GM19240 (cell line): Measurements from ENCODE around the gene RGS3.
"Not testable (repeated sequence)": the region's sequence is repeated elsewhere in the genome, so short reads cannot be mapped to it uniquely, and the experiment has no call there.

Experiments
- DNase-seq: peaks from one replicate; pipeline ENCODE4 v3.0.0; 2011; ENCODE audit warnings: low spot score; ENCODE audit not compliant: insufficient read length

Gene RGS3

GRCh38 chr9:113486327-113486726 lies 22.8 kb downstream of the RGS3 start:
- no peak for DNase-seq

- no peak for DNase-seq
Observed at GRCh38 chr9:113488071-113488470, 24.5 kb downstream of the RGS3 start.

DNA sequence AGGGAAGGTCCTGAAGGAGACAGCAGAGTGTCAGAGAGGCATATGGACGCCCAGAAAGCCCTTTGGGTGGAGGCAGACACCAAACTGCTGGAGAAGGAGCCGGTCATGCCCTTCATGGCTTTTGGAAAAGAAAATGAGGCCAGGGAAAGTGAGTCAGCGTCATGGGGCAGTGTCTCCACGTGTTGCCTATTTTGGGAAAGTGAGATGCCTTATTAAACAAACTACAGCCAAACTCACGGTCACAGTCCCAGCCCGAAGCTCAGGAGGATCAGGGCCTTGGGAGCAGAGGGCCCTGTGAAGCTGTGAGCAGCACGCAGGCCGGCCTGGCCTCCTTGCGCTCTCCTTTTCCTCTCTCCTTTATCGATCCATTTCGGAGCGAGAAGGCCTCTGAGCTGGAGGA lies 25.0 kb downstream of the RGS3 start:
- DNase-seq: no peak

DNA sequence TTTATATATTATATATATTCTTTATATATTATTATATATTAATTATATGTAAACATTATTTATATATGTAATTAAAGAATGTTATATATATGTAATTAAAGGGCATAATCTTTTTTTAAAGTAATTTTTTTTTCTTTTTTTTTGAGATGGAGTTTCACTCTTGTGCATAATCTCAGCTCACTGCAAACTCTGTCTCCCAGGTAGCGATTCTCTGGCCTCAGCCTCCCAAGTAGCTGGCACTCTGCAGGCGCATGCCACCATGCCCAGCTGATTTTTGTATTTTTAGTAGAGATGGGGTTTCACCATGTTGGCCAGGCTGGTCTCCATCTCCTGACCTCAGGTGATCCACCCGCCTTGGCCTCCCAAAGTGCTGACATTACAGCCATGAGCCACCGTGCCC lies 27.6 kb downstream of the RGS3 start:
- DNase-seq: not testable (repeated sequence)

GRCh38 chr9:113492343-113493202 lies 29.0 kb downstream of the RGS3 start:
- no peak for DNase-seq

DNA sequence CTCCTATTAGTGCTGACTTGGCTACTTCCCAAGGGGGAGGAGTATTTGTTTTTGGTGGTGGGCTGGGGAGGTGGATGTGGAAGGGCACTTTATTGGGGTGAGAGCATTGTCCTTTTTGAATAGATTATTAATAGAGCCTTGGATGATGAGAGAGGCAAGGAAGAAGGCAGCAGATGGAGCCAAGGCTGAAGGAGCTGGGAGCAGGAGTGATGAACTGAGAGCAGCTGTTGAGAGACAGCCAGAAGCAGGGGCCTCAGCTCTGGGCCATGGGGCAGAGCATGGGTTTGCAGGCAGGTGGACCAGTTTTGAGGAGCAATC lies 29.6 kb downstream of the RGS3 start:
- no peak for DNase-seq

- no peak for DNase-seq
Observed at GRCh38 chr9:113495526-113495925, 32.0 kb downstream of the RGS3 start.

DNA sequence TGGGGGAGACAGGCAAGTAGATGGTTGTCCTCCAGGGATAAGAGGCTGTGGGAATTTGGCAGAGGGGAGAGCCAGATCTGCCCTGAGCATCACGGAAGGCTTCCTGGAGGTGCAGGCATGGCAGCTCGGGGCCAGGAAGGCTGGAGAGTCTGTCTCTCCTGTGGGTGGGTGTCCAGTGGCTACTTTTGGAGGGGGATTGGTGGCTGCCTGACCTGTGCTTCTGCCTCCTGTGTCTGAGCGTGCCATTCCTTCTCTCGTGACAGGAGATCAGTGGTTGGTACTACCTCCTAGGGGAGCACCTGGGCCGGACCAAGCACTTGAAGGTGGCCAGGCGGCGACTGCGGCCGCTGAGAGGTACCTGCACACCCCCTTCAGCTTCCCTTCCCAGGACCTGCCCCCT lies 33.5 kb downstream of the RGS3 start:
- no peak for DNase-seq

- no peak for DNase-seq
Observed at GRCh38 chr9:113499153-113499875, 35.8 kb downstream of the RGS3 start.

GRCh38 chr9:113499876-113500497 lies 36.5 kb downstream of the RGS3 start:
- no peak for DNase-seq

DNA sequence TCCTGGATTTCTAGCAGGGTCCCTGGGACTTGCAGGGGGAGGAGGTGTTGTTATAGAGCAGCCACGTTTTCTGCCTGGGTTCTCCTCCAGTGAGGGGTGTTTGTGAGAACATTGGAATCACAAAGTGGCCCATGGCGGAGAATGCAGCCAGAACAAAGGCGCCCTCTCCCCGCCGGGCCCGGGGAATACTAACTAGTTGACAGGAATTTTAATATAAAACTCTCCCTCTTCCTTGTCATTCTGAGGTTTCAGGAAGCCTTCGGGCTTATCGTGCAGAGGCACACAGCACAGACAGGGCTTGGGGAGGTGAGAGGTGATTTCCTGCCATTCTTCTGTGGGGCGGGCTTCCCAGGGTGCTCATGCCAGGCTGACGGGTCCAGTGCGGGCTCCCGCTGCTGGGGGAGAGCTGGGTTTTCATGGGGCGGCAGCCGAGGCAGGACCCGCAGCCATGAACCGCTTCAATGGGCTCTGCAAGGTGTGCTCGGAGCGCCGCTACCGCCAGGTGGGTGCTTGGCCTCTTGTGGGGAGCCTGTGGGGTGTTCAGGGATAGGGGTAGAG lies 37.7 kb downstream of the RGS3 start:
- DNase-seq: no peak

GRCh38 chr9:113501852-113502251 lies 38.3 kb downstream of the RGS3 start:
- DNase-seq: no peak

DNA sequence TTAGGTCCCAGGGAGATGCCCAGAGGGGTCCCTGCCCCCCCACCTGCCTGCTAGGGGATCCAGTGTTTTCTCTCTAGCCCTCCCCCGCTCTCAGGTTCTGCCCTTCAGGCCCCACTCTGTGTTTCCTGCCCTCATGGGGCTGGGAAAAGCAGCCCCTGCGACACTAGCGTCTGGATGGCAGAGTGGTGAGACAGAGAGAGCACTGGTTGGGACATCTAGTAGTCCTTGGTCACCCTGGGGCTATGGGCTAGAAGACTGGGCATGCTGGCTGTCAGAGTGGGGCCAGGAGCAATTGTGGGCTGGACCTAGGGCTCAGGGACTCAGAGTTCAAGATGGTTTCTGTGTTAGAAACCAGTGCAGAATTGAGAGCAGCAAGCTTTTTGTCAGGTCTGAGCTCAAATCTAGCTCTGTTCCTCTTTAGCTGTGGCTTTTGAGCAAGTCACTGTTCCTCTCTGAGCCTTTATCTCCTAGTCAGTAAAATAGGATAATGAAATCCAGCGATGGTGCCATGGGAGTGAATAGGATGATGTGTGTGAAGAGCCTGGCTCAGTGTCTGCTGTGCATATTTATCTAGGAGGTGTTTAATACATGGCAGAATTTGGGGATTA lies 39.0 kb downstream of the RGS3 start:
- no peak for DNase-seq

GRCh38 chr9:113503131-113503541 lies 39.6 kb downstream of the RGS3 start:
- DNase-seq: no peak

DNA sequence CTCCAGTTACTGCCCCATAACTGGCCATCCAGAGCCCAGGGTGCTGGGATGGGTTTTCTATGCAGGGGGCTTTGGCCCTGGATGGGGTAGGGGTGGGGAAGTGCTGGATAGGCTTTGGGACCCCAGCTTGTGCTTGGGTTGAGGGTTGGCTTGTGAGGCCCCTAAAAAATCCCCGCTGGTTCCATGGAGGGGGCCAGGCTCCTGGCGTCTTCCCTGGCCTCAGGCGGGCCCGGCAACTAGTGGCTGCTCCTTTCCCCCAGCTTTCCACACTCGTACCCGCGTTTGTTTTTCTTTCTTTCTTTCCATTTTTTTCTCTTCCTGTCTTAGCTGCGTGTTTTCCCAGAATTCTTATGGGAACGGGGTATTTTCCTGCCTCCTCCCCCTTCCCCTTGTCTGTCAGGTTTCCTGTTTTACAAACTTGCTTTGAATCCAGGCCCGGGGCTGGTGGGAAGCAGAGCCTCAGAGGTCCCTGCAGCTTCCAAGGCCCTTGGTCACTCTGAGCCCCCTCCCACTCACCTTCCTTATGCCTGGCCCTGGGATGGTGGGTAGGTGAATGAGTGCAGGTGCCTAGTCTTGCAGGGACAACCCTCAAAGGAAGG lies 40.2 kb downstream of the RGS3 start:
- no peak for DNase-seq

DNA sequence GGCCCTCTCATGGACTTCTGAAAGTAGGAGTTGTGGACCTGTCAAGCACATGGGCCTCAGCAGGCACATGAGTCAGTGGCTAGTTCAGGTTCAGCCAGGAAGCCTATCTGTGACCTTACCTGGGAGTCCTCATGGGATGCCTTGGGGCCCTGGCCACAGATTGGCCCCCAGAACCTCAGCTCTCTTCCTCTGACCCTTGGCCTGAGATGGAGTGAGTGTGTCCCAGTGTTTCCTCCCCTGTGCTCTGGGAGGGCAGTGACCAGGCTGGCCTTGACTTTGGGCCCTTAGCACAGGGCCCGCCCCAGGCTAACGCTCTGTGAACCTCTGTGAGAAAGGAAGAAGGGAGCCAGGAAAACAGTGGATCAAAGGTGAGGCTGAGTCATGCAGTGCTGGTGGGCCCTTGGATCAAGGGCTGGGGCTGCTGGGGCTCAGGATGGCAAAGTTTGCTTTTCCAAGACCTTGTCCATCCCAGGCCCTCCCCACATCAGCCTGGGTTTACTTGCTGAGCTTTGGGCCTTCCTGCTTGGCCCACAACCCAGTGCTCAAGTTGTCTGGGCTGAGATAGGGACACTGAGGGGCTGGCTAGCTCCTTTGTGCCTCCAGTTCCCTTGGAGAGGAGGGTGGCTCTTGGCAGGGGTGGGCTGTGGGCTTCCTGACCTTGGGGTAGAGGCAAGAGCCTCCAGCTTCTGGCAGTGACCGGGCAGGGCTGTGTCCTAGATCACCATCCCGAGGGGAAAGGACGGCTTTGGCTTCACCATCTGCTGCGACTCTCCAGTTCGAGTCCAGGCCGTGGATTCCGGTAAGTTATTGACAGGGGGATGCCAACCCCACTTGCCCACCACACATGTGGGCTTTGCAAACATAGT lies 41.4 kb downstream of the RGS3 start:
- DNase-seq: no peak

DNA sequence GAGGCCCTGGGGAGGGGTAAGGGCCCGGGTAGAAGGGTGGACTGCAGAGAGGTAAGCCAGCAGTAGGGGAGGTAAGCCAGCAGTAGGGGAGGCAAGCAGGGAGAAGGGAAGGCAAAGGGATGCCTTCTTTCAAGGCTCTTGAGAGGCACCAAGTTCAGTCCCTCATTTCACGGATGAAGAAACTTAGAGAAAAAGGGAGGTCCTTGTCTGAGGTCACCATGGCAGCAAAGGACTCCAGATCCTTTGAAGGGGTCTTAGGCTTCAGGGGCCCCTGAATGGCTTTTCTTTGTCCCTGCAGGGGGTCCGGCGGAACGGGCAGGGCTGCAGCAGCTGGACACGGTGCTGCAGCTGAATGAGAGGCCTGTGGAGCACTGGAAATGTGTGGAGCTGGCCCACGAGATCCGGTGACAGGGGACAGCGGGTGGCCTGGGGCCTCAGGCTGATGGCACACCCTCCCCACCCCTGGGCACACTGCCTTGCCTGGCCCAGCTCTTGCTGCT lies 42.6 kb downstream of the RGS3 start:
- no peak for DNase-seq

DNA sequence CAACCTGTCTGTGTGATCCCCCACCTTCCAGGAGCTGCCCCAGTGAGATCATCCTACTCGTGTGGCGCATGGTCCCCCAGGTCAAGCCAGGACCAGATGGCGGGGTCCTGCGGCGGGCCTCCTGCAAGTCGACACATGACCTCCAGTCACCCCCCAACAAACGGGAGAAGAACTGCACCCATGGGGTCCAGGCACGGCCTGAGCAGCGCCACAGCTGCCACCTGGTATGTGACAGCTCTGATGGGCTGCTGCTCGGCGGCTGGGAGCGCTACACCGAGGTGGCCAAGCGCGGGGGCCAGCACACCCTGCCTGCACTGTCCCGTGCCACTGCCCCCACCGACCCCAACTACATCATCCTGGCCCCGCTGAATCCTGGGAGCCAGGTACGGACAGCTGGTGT lies 43.7 kb downstream of the RGS3 start:
- DNase-seq: no peak

- DNase-seq: no peak
Observed at GRCh38 chr9:113508111-113508749, 44.7 kb downstream of the RGS3 start.

DNA sequence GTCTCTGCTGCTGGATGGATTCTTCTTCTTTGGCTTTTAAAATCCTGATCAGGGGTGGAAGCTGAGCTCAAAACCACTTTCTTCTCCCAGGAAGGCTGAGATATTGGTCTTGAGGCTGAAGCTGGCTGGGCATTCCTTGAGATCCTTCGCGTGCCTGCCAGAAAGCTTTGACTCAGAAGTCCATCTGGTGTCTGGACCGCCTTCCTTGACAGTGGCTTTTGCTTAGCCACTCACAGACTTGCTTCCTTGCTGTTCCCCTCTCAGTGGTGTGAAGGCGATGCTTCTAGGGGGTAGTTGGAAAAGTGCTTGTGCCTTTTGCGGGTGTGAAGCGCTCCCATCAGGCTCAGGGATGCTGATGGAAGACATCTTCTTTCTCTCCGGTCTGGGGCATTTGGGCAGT lies 45.9 kb downstream of the RGS3 start:
- no peak for DNase-seq
